Melanocyte of skin (primary cell): Measurements from ENCODE around the gene LEMD2. TPM values are rescaled to one million over a fixed set of nuclear protein-coding genes. Genes with fewer than 3 reads are reported as not detected.

Experiments
- total RNA-seq, 2 donors: library from RNA; depleted of rRNA; stranded (reverse); fragments of >200 nt; gene quantifications; 2 replicates each; pipeline ENCODE4 v1.2.3, GENCODE V29; 2012

Gene LEMD2
- total RNA-seq: 10 to 100 TPM; 40.3 to 42.3 TPM

GRCh38 chr6:33788694-33789549 is at the start of gene LEMD2:
Gene LEMD2 (minus strand): TSS chr6:33789130. CDS start chr6:33789116, 14 bp downstream.

GRCh38 chr6:33803571-33804053 is 14.7 kb upstream of the LEMD2 start, which contains the start of gene MLN:
Gene MLN (minus strand): TSS chr6:33804003. CDS start chr6:33801163, 2,840 bp downstream.

GRCh38 chr6:33746651-33747100 is 42.3 kb downstream of the LEMD2 start, which contains the start of gene IP6K3:
Gene IP6K3 (minus strand): TSS chr6:33746905. CDS start chr6:33735476, 11,429 bp downstream.

Other genes with a start within 250 kb of the LEMD2 start
- gene BAK1, start 208.9 kb downstream of the LEMD2 start, total RNA-seq: 10 to 100 TPM; 21.0 to 36.0 TPM
- gene ITPR3, start 167.8 kb downstream of the LEMD2 start, total RNA-seq: 10 to 100 TPM; 19.3 to 36.3 TPM
- 10 to 100 TPM; 21.3 to 23.3 TPM for gene UQCC2, start 77.4 kb downstream of the LEMD2 start, total RNA-seq
- gene IP6K3, start 42.2 kb downstream of the LEMD2 start, total RNA-seq: 1 to 10 TPM; 2.7 to 4.1 TPM
- gene MLN, start 14.9 kb upstream of the LEMD2 start, total RNA-seq: not detected